Measurements from ENCODE around the gene ARHGEF28. TPM values are rescaled to one million over a fixed set of nuclear protein-coding genes. Genes with fewer than 3 reads are reported as not detected.

The ARHGEF28 gene
- total and polyA plus RNA-seq, 2 donors (not counting 1 experiment from before 2014, with no cell fraction given) = 2.3 to 34.3 TPM

DNA sequence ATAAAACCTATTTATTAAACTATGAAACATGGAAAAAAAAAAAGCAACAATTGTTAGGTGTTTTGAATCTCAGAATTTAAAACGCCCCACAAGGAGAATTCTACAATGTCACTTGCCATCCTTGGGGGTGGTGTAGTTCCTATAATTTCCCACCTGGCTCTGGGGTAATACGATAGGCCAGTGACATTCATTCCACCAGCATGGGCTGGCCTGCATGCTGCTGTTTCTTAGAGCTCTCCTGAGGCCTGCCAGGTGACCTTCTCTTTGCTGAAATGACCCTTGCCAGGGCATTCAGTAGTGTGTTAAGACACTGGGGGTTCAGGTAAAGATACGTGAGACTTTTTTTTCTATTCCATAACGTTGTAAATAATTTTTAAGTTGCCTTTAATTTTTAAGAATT is 10.0 kb upstream of the ARHGEF28 start:
- Histone ChIP-seq H3K79me2 (ENCODE audit: control insufficient read depth, insufficient read depth, low read length) (no peaks in the 10 kb centered on the region), H4K20me1 (ENCODE audit: control insufficient read depth, extremely low read depth, insufficient read depth, low read length) (no peaks in the 10 kb centered on the region), H3K4me3 (replicated peaks in 1 of 4; ENCODE audit: control extremely low read depth in 1 of 4, insufficient read depth in 1 of 4, low read depth in 3 of 4, low read length in 4 of 4) (no peak overlapping the region), H3K27ac (ENCODE audit: insufficient read depth, low read length) (no peak overlapping the region), H3K9ac (ENCODE audit: insufficient read depth, low read length) (no peak overlapping the region), H2AFZ (ENCODE audit: low read length) (no peak overlapping the region), H3K4me1 (ENCODE audit: control insufficient read depth, extremely low read depth, insufficient read depth, low read length) (no peaks in the 10 kb centered on the region), H3K36me3 (ENCODE audit: control insufficient read depth, insufficient read depth, low read length) (no peaks in the 10 kb centered on the region), H3K9me3 (ENCODE audit: control insufficient read depth, insufficient read depth, low read depth, low read length) (no peaks in the 10 kb centered on the region), H3K27me3 (ENCODE audit: control insufficient read depth, insufficient read depth, low read length) (no peaks in the 10 kb centered on the region), H3K4me2 (ENCODE audit: extremely low read depth, insufficient read depth, low read length) (no peak overlapping the region)
- TF ChIP-seq EZH2 (IDR thresholded peaks at IDR 0.05; ENCODE audit: low read length, missing control alignments) = no peak
- TF ChIP-seq, protein P1, sequence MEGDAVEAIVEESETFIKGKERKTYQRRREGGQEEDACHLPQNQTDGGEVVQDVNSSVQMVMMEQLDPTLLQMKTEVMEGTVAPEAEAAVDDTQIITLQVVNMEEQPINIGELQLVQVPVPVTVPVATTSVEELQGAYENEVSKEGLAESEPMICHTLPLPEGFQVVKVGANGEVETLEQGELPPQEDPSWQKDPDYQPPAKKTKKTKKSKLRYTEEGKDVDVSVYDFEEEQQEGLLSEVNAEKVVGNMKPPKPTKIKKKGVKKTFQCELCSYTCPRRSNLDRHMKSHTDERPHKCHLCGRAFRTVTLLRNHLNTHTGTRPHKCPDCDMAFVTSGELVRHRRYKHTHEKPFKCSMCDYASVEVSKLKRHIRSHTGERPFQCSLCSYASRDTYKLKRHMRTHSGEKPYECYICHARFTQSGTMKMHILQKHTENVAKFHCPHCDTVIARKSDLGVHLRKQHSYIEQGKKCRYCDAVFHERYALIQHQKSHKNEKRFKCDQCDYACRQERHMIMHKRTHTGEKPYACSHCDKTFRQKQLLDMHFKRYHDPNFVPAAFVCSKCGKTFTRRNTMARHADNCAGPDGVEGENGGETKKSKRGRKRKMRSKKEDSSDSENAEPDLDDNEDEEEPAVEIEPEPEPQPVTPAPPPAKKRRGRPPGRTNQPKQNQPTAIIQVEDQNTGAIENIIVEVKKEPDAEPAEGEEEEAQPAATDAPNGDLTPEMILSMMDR (conservative IDR thresholded peaks at IDR 0.05 in 1 of 2, IDR thresholded peaks at IDR 0.05 in 1 of 2; ENCODE audit: low read depth in 1 of 2, low read length in 2 of 2) = no peak
- no peak for DNase-seq (ENCODE audit: low read depth in 2 of 2)

DNA sequence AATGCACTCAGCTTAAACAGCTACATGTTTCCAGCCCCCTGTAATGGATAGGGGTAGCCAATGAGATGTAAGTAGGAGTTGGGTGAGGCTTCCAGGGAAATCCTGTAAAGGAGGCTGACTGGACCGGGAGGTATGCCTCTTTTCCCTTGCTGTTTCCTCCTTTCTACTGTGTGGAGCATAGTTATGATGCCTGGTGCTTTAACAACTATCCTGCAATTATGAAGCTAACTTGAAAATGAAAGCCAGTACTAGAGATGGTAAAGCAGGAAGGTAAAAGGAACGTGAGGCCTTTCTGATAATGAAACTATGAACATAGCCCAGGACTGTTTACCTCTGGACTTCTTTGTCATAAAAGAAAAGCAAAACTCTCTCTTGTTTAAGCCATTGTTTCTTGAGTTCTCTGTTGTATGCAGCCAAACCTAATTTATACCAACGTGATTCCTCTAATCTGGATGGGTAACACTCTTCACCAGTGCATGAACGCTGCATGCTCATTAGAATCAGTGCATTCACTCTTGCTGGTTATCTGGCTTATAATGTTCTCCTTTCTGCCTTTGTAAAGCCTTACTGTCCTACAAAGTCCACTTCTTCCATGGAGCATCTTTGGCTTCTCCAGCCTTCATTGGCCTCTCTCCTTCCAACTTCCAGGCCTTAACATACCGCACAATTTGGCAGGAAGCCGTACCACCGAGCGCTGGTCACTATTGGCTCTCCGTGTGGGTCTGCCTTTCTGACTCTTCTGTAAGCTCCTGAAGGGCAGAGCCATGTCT is 8.3 kb upstream of the ARHGEF28 start:
- Histone ChIP-seq H3K9ac (ENCODE audit: insufficient read depth, low read length) (no peak overlapping the region), H3K79me2 (ENCODE audit: control insufficient read depth, insufficient read depth, low read length) (no peaks in the 10 kb centered on the region), H3K4me3 (replicated peaks in 1 of 4; ENCODE audit: control extremely low read depth in 1 of 4, insufficient read depth in 1 of 4, low read depth in 3 of 4, low read length in 4 of 4) (no peak overlapping the region), H3K27ac (ENCODE audit: insufficient read depth, low read length) (no peak overlapping the region), H3K36me3 (ENCODE audit: control insufficient read depth, insufficient read depth, low read length) (no peaks in the 10 kb centered on the region), H3K9me3 (ENCODE audit: control insufficient read depth, insufficient read depth, low read depth, low read length) (no peaks in the 10 kb centered on the region), H3K4me2 (ENCODE audit: extremely low read depth, insufficient read depth, low read length) (peak overlapping the region; percentile 9), H3K4me1 (ENCODE audit: control insufficient read depth, extremely low read depth, insufficient read depth, low read length) (no peaks in the 10 kb centered on the region), H3K27me3 (ENCODE audit: control insufficient read depth, insufficient read depth, low read length) (no peaks in the 10 kb centered on the region), H4K20me1 (ENCODE audit: control insufficient read depth, extremely low read depth, insufficient read depth, low read length) (no peaks in the 10 kb centered on the region), H2AFZ (ENCODE audit: low read length) (peak overlapping the region; percentile 51)
- TF ChIP-seq, protein P1 (conservative IDR thresholded peaks at IDR 0.05 in 1 of 2, IDR thresholded peaks at IDR 0.05 in 1 of 2; ENCODE audit: low read depth in 1 of 2, low read length in 2 of 2) = no peak
- TF ChIP-seq EZH2 (IDR thresholded peaks at IDR 0.05; ENCODE audit: low read length, missing control alignments) = no peak
- peak in 1 of 2 donors; percentile 47 for DNase-seq (ENCODE audit: low read depth in 2 of 2)

DNA sequence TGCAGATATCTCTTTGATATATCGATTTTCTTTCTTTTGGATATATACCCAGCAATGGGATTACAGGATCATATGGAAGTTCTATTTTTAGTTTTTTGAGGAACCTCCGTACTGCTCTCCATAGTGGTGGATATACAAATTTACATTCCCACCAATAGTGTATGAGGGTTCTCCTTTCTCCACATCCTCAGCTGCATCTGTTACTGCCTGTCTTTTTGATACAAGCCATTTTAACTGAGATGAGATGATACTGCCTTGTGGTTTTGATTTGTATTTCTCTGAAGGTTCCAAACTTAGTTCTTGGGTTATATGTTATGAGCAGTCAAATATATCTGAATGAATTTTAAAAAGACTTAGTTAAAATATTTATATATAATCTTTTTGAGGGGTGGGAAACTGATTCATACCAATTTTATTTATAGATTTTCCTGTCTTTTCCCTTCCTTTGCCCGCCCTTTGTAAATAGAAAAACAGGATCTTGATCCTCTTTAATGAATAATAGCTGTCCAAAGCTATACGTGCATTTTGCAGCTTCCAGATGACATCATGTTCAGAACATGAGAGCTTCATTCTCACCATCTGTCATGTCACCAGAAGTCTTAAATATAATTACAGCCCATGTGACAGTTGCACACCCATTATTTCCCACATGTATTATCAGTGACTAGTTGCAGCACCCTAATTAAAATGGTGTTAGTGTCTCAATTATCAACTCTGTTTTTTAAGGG is 6.2 kb upstream of the ARHGEF28 start:
- Histone ChIP-seq H3K27ac (ENCODE audit: insufficient read depth, low read length) (no peak overlapping the region), H2AFZ (ENCODE audit: low read length) (no peak overlapping the region), H3K4me2 (ENCODE audit: extremely low read depth, insufficient read depth, low read length) (no peak overlapping the region), H3K9me3 (ENCODE audit: control insufficient read depth, insufficient read depth, low read depth, low read length) (no peaks in the 10 kb centered on the region), H3K4me1 (ENCODE audit: control insufficient read depth, extremely low read depth, insufficient read depth, low read length) (no peaks in the 10 kb centered on the region), H3K4me3 (replicated peaks in 1 of 4; ENCODE audit: control extremely low read depth in 1 of 4, insufficient read depth in 1 of 4, low read depth in 3 of 4, low read length in 4 of 4) (no peak overlapping the region), H3K9ac (ENCODE audit: insufficient read depth, low read length) (no peak overlapping the region), H3K36me3 (ENCODE audit: control insufficient read depth, insufficient read depth, low read length) (no peaks in the 10 kb centered on the region), H3K27me3 (ENCODE audit: control insufficient read depth, insufficient read depth, low read length) (no peaks in the 10 kb centered on the region), H4K20me1 (ENCODE audit: control insufficient read depth, extremely low read depth, insufficient read depth, low read length) (no peaks in the 10 kb centered on the region), H3K79me2 (ENCODE audit: control insufficient read depth, insufficient read depth, low read length) (no peaks in the 10 kb centered on the region)
- no peak for DNase-seq (ENCODE audit: low read depth in 2 of 2)
- TF ChIP-seq EZH2 (IDR thresholded peaks at IDR 0.05; ENCODE audit: low read length, missing control alignments) = no peak
- TF ChIP-seq, protein P1 (conservative IDR thresholded peaks at IDR 0.05 in 1 of 2, IDR thresholded peaks at IDR 0.05 in 1 of 2; ENCODE audit: low read depth in 1 of 2, low read length in 2 of 2) = no peak

All from fibroblast of lung (primary cell).